Stimulated activated CD4-positive, alpha-beta T cell treated with anti-CD3 and anti-CD28 coated beads, Interleukin-12 subunit alpha, Interleukin-12 subunit beta, amount 100 ng/mL, for 4 hours (primary cell): ENCODE results near the gene SMAD2.
"Not testable (repeated sequence)": the region's sequence is repeated elsewhere in the genome, so short reads cannot be mapped to it uniquely, and the experiment has no call there.

Experiments used
- DNase-seq: peaks from one replicate; pipeline ENCODE4 v3.0.0-alpha.2; 2020

SMAD2 gene

DNA sequence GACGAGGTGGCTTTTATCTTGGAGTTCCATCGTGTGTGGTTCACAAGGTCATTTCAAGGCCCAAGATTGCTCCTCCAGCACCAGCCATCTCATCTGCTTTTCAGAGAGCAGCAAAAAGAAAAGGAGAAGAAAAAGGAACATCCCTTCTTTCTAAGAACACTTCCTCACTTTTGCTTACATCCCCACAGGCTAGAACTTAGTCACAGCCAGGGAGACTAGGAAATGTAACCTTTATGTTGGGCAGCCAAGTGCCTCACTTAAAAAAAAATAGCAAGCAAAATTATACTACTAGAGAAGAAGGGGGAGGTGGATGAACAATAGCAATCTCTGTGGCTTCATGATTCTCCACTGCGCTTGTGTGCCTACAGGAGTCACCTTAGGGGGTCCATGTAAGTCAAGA lies 141.8 kb downstream of the SMAD2 start:
- DNase-seq, result no peak

DNA sequence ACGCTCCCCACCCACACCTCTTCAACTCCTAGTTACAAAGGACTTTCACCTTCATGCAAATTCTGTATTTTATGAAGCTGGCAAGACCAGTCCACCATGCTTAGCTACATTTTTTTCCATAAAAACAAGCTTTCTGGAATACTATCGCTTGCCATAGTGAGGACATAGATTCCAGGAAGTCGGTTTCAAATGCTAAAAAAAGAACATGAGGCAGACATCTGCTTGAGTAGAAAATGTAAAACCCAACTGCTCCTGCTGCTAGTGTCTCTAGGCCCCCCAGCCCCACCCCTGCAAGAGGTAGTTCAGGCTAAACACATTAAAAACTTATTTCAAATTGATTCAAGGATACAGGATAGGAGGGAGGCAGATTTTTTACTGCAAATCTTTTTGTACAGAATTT lies 148.9 kb downstream of the SMAD2 start:
- no peak for DNase-seq

DNA sequence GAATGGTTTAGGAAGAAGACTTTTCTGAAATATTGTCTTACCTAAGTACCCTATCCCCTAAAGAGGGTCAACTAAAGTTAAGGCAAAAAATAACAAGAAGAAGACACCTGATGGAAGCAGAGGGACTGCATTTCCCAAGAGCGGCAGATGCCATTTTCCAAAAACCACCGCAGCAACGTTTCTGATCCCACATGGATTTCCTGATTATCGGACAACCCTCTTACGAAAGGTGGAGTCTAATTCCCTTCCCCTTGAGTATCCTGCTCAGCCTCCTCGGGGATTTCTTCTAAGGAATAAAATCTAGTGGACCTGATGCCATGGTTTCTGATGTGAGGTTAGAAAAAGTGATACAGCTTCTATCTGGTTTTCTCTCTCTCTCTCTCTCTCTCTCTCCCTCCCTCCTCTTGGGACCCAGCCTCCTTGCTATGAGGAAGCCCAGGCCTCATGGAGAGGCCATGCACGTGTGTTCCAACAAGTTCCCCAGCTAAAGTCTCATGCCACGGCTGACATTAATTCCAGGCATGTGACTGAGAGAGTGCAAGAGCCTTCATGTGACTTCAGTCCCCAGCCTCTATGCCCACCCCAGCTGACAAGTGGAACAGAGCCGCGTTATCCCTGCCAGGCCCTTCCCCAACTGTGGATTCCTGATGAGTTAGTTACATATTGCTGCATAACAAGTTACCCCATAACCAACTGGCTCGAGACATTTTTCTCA lies 150.3 kb downstream of the SMAD2 start:
- no peak for DNase-seq

DNA sequence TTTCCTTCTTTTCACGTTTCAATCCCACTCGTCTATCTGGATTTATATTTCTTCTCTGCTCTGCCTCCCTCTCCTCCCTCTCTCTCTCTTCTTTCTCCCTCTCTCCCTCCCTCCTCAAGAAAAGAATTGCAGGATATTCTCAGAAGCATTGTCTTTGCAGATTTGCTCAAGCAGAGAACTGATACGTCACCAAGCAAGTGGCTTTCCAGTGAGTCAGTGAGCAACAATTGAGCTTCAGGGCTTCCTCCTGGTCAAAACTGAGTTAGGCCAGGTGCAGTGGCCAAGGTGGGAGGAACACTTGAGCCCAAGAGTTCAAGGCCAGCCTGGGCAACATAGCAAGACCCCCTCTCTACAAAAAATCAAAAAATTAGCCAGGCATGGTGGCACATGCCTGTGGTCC lies 151.1 kb downstream of the SMAD2 start:
- DNase-seq, result no peak

DNA sequence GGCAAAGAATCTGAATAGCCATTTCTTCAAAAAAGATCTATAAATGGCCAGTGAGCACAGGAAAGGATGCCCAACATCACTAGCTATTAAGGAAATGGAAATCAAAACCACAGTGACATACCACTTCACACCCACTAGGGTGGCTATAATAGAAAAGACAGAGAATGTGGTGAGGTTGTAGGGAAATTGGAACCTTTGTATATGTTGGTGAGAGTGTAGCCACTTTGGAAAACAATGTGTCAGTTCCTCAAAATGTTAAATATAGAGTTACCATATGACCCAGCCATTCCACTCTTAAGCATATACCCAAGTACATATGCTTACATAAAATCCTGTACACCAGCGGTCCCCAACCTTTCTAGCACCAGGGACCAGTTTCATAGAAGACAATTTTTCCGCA lies 152.8 kb downstream of the SMAD2 start:
- no peak for DNase-seq

DNA sequence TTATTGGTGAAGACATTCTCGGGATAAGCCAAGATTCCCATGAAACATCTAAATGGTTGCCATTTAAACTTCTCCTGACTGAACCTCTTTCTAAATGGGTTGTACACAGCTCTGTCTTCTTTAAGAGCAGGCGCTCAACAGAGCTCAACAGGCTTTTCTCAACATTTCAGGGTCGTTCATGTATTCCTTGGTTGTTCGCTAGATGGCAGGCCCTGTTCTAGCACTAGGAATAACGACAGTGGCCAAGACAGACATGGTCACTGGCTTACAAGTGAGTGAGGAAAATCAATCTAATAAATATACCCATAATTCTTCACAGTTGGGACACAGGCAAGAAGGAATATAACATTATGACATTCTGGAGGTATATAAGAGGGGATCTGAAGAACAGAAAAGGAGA lies 154.5 kb downstream of the SMAD2 start:
- DNase-seq, result no peak

DNA sequence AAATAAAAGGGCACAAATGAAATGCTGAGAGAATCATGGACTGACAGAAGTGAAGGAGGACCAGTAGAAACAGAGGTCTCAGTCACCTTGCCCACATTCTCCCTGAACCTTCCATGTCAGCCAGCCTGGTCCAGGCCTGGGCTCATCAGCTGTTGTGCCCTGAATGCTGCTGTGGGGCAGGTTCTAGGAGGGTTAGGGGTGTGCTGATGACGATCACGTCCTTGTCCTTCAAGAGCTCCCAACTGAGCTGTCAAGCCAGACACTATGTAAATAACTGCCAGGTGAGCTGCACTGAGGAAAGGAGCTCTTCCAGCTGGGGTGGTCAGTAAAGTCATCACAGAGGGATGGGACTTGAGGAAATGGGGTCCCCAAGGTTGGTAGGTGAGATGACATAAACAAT lies 156.5 kb downstream of the SMAD2 start:
- no peak for DNase-seq

DNA sequence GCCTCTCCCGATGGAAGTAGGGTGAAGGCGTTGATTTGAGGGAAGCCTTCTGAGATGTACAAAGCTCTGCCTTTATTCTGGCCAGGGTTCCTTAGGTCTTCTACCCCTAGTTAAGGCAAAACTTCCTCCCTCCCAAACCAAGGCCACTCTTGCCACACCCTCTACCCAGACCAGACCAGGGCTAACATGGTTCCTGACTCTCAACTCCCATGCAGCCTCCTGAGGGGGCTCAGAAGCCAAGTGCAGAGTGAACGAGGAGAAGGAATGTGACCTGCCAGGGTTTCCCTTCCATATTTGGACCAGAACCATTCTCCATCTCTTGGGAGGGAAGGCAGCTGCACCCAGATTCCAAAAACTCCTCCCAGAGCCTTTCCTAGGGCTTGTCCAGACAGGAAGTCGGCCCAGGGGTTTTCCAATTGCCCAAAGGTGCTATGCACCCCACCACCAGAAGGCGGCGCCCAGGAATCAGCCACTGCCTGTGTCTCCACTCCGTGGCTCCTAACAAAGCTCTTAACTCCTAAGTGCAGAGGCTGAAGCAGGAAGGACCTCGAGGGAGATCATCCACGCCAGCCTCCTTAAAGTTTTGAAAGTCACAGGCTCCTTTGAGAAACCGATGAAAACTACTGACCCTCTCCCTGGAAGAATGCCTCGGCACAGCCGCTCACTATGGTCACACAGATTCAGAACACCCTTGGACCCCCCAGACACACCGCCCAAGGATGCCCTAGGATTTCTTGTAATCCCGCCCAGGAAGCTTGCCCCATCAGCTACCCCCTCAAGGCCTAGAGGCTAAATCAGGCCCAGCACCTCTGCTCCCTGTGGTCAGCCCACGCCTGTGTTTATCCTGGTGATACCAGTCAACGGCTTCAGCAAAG lies 157.8 kb downstream of the SMAD2 start:
- DNase-seq, result peak; percentile 65

DNA sequence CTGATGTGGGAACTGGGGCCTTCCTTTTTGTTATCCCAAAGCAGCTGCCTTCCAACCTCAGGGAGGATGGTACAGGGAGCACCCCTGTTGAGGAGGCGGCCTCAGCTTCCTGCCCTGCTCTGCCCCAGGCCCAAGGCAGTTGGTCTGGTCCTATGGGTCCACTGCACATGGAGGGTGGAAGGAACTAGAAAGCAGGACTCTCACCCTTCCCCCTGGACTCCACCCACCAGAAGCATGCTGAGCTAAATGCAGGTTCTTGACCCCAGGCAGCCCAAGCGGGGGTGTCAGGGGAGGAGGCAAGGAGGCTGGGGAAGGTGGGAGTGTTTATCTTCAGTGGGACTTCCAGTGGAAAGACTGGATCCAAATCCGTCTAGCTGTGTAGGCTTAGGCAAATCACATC lies 158.5 kb downstream of the SMAD2 start:
- DNase-seq, result no peak

DNA sequence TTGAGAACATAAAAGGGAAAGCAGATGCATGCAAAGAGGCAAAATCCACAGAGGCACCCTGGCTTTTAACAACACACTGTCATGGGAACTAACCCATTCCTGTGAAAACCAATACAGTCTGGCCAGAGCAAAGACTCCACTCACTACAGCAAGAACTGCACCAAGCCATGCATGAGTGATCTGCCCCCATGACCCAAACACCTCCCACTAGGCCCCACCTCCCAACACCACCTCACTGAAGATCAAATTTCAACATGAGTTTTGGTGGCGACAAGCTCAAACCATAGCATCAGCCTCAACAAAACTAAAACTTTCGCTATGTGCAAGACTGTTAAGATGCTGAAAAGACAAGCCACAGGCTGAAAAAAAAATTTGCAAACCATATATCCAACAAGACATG lies 162.8 kb downstream of the SMAD2 start:
- no peak for DNase-seq

DNA sequence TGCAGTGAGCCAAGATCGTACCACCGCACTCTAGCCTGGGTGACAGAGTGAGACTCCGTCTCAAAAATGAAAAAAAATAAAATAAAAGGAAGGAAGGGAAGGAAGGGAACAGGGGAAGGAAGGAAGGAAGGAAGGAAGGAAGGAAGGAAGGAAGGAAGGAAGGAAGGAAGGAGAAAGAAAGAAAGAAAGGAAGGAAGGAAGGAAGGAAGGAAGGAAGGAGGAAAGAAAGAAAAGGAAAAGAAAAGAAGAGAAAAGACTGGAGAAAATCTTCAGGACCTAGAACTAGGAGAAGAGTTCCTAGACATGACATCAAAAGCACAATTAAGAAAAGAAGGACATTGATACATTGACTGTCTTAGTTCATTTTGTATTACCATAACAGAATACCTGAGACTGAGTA lies 163.3 kb downstream of the SMAD2 start:
- not testable (repeated sequence) for DNase-seq
